Stimulated activated CD8-positive, alpha-beta memory T cell treated with anti-CD3 and anti-CD28 coated beads, Interleukin-7, amount 100 ng/mL, for 1 hour (primary cell): ENCODE data around the gene TSFM.

Source experiments
- DNase-seq, 2 donors: peaks; one replicate each; pipeline ENCODE4 v3.0.0-alpha.2; 2020; ENCODE audit warnings: low read depth in 2 of 2

Gene TSFM

GRCh38 chr12:57834086-57834876 is 51.7 kb downstream of the TSFM start:
- no peak for DNase-seq

DNA sequence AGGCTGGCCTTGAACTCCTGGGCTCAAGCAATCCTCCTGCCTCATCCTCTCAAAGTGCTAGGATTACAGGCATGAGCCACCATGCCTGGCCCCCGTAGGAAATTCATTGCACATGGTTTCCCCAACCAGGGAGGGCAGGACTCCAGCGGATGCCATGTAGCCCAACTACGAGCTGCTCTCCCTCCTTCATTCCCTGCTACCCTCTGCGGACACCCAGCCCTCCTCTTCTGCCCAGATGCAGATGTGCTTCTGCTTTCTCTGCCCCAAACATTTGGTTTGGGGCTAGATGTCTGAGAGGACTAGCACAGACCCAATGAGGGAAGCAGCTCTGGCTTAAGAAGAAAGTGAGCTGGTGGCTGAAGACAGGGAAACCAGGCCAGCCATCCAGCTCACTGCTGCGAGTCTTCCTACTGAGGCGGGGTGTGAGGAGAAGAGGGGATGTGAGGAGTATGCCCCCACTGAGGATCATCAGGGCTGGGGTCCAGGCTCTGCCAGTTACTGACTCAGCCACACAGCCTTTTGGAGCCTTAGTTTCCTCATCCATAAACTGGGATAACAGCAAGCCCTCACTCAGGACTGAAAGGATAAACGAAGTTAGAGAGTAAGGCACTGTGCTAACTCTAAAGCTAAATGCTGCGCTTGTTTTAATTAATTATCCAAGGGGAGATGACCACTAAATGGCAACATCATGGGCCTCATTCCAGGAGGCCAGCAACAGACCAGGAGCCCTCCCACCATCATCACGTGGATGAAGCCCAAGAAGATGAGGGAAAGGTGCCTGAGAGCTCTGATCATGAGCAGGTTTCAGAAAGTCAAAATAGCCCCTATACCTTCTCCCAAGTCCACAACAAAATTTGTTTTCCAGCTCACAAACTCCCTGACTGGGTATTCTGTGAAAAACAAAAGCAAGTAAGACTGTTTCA is 53.0 kb downstream of the TSFM start:
- DNase-seq, result no peak

GRCh38 chr12:57836442-57837375 is 54.1 kb downstream of the TSFM start:
- no peak for DNase-seq

DNA sequence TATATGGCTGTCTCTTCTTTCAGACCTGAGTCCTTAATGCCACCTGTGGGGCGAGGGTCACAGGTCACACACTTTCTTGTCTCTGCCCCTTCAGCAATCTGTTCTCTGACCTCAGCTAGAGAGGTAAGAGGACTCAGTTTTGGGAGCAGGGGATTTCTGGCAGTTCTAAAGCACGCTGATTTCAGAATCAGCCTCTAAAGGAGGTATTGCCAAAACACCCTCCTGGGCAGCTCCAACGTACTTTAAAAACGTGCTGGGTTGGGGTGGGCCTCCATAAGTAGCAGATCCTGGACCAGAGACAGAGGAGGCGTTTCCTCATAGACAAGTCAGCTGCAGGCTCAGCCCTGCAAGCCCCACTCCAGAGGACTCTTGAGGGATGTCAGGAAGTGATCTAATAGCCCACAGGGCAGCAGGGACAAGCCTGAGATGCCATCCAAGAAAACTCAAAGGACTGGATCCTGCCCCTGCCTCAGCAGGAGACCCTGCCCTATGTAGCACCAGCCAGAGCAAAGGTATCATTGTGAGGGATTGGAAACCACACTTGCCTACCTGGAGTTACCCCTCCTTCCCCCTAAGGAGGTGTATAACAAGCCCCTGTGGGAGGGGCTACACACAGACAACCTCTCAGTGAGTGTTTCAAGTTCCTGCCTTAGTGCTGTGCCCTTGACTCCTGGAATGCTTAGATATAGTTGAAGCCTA is 55.4 kb downstream of the TSFM start:
- DNase-seq, result no peak

DNA sequence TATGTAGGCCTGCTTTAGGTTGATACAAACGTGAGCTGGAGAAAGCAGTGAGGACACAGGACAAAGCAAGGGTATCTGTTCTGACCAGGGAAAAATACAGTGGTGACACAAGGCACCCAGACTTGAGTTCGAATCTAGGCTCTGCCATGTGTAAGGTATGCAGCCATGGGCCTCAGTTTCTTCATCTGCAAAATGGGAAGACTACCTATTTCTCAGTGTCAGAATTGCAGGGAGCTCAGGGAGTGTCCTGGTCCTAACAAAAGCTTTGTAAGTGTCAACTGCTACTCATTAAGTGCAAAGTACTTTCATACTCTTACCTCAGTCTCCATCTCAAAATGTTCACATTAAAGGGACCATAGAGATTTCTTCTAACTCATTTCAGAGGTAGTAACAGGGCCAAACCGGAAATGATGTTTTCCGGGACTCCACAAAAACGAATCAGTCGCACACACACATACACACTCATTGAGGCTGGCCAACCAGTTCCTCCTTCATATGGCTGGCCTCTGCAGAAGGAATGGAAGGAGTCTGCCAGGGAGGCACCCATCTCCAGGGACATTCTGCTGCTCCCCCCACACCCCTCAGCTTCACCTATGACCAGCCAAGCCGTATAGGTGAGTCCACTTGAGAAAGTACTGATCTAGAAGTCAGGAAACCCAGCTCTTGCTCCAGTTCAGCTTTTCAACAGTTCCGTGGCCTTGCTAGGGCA is 56.2 kb downstream of the TSFM start:
- no peak for DNase-seq

DNA sequence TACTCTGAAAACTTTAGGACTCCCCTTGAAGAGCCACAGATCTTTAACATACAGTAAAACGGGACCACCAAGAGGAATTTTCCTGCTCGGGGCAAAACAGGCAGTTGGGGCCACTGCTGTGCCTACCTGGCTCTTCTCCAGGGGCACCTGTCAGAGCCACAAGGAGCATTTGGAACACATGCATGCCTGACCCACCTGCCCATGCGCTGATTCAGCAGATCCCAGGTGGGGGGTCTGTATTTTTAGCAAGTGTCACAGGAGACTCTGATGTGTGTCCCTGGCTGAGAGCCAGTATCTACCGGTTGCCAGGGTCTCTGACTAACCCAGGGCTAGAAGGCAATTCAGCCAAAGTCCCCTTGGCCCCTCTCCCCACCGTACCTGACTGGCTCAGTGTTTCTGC is 57.4 kb downstream of the TSFM start:
- no peak for DNase-seq

DNA sequence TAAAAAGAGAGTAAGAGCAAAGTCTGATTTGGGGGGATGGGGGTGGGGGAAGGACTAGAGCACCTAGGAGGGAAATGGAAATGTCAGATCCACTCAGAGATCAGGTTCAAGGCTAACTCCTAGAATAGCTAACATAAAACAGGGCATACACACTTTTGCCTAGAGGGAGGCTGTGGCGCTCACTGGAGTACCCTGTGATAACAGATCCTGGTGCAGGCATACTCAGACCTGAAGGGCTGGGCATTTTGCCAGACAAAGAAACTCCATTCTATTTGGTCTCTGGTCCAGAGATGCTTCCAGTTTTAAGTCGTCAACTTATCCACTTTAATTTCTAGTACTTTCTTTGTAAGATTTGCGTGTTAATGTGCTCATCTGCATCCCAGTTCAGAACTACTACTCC is 58.1 kb downstream of the TSFM start:
- no peak for DNase-seq

DNA sequence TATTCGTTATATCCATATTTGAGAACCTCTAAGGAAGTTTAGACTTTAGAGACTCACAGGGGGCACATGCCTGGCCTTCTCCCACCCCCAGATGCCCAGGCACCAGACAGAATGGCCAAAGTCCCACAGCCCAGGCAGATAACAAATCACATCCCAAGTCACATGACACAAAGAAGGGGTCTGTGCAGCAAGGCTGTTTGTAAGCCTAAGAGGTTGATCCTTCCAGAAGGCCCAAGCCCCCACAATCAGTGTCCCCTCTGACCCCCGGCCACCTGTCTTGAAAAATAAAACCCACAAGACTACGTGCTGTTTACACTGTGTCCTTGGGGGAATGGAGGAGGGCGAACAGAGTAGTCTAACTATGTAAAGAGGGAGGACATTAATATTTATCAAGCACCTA is 58.9 kb downstream of the TSFM start:
- DNase-seq, result no peak

DNA sequence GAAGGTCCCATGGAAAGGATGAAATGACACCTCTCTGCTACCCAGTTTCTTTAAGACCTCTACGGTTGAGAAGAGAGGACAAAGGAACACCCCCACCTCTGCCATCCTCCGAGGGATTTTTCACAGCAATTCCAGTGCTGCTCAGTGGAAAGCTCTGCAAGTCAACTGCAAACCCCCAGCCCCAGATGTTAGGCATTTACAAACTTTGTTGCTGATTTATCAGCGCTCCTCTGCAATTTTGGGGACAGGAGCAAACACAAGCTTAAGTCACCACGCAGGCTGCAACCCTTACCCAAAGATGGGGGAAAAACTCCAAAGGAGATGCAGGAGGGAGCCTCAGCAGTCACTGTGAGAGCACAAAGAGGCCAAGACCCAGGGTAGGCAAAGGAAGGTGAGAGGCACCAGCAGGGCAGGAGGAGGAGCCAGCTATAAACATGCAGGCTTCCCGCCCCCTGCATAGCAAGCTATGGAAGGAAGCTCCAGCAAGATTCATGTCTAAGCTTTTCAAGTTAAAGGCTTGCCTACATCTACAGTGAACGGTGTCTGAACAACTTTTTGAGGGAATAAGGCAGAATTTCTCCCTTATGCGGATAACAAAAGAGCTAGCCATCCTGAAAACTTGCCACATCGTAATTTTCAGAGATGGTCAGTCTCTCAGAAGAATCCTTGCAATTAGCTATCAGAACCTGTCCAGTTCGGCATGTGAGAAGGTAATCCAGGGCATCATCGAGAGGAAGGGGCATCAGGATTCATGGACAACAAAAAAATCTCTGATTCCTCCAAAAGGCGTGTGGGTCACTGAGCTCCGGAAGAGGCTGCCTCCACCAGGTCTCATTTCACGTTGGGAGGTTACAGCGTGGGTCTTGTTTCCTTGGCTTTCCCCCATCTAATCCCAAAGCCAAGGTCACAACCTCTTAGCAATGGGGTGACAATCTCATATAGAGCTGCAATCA is 60.0 kb downstream of the TSFM start:
- no peak for DNase-seq

DNA sequence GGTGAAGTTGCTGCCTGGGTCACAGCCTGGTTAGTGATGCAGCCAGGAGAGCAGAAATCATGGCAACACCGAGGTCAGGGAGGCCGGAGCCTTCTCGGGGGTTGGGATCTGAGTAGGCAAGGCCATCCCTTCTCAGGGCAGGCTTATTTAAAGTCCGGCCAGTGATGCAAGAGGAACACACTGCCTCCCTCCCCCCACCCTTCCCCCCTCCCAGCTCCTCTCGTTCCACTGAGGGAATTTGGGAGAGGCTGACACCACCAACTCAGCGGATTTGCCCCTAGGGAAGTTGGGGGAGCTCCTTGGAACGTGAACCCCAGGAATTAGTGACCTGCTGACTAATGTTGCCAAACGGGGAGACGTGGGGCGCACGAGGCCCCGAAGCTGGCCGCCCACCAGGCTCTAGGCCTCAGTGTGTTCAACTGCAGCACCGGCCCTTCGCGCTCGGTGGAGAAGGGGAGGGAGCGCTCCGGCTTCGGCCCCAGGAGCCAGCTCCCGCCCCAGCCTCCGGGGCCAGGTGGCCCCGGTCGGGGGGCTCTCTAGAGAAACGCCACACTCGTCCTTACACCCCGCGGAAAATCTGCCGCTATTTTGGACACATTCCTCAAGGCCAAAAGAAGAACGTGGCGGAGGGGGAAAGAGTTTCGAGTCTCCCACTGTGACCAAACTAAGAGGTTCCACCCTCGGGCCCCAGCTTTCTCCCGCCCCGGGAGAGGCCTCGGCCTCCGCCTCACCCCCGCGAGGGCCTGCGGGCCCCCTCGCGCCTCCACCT is 62.3 kb downstream of the TSFM start:
- DNase-seq, result no peak

DNA sequence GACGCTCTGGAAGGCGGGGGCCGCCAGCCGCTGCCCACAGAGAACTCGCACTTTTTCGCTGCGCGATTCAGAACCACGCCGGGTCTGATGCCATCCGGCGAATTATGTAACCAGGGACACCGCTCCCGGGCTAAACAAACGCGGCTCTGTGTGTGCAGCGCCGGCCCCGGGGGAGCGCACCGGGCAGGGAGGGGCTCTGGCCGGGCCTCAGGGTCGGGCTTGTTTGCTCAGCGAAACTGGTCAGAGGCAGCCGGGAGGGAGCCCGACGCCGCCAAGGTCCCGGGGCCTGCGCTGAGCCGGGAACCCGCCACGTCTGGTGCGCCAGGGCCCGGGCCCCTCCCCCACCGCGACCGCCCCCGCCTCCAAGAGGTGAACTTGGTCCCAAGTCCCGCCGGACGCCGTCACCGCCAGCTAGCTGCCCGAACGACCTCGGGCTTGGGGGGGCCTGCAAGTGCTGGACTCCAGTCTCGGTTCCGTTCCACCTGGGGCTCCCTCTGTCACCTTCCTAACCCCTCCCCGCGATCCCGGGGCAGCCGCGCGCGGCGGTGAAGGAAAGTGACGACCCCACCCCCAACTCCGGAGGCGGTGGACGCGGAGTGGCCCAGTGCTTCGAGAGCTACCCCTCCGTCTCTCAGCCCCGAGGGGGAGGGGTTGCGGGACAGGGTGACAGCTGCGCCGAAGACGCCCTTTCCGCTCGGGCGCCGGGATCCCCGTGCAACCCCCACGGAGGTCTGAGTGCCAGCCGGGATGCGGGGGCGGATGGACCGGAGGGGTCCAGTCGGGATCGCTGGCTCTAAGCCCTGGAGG is 63.1 kb downstream of the TSFM start:
- no peak for DNase-seq

DNA sequence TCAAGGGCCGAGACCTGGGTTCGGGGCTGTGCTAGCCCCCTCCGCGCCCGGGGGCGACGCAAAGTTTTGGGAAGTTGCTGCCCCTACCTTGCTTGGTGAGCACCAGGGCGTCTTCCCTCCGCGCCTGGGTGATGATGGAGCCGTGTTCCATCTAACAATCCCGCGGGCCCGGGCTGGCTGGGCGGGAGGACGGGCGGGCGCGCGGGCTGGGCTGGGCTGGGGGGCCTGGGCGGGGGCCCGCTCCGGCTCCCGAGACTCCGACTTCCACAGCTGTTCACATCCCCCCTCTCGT is 63.6 kb downstream of the TSFM start:
- DNase-seq, result no peak

GRCh38 chr12:57846577-57847319 is 64.2 kb downstream of the TSFM start, which contains the start of gene CTDSP2:
TSS of gene CTDSP2 (minus strand) at chr12:57846729. CDS start at chr12:57846435, 294 bp downstream.
- peak; percentile 73 to 80 for DNase-seq
